LNCAP (cell line): ENCODE data around the gene KCNT2.

Source experiments
- CTCF ChIP-seq: fragments of 450-650 bp; IDR thresholded peaks from 2 replicates; pipeline ENCODE4 v1.5.1; 2017; ENCODE audit warnings: mild to moderate bottlenecking

Gene KCNT2

GRCh38 chr1:196590012-196590708, 18.1 kb downstream of the KCNT2 start:
- no peak for TF ChIP-seq CTCF

- no peak for TF ChIP-seq CTCF
Measured at GRCh38 chr1:196584696-196585095, 23.5 kb downstream of the KCNT2 start.

GRCh38 chr1:196577386-196577785, 30.9 kb downstream of the KCNT2 start:
- TF ChIP-seq CTCF: no peak

- no peak for TF ChIP-seq CTCF
Measured at GRCh38 chr1:196573226-196573625, 35.0 kb downstream of the KCNT2 start.

GRCh38 chr1:196567238-196567637, 41.0 kb downstream of the KCNT2 start:
- TF ChIP-seq CTCF: no peak

- TF ChIP-seq CTCF: no peak
Measured at GRCh38 chr1:196563768-196564167, 44.5 kb downstream of the KCNT2 start.

GRCh38 chr1:196559314-196559713, 48.9 kb downstream of the KCNT2 start:
- no peak for TF ChIP-seq CTCF

GRCh38 chr1:196558411-196558810, 49.8 kb downstream of the KCNT2 start:
- no peak for TF ChIP-seq CTCF
